Fibroblast of the aortic adventitia (primary cell): ENCODE measurements around the gene ADIPOR2. TPM values are rescaled to one million over a fixed set of nuclear protein-coding genes. Genes with fewer than 3 reads are reported as not detected.
A peak's percentile ranks its signal among the peaks of the same experiment; 100 is the strongest.

Experiments
- DNase-seq: peaks from one replicate; pipeline ENCODE4 v3.0.0-alpha.2; 2010; ENCODE audit warnings: low read depth
- H3K4me3 ChIP-seq: 2 replicates; pipeline ENCODE4 v1.5.1; 2011; ENCODE audit warnings: low read depth, mild to moderate bottlenecking, control low read depth, low read length, moderate library complexity
- CTCF ChIP-seq: IDR thresholded peaks from 2 replicates; pipeline ENCODE4 v1.5.1; 2011; ENCODE audit warnings: mild to moderate bottlenecking, low read length, control low read depth, inconsistent platforms; ENCODE audit not compliant: insufficient read depth
- total RNA-seq: library from RNA; depleted of rRNA; stranded (reverse); fragments of >200 nt; gene quantifications from 2 replicates; pipeline ENCODE4 v1.2.3, GENCODE V29; 2012; ENCODE audit warnings: low replicate concordance

Gene ADIPOR2
- total RNA-seq, 1 donor, result 26.0 TPM

DNA sequence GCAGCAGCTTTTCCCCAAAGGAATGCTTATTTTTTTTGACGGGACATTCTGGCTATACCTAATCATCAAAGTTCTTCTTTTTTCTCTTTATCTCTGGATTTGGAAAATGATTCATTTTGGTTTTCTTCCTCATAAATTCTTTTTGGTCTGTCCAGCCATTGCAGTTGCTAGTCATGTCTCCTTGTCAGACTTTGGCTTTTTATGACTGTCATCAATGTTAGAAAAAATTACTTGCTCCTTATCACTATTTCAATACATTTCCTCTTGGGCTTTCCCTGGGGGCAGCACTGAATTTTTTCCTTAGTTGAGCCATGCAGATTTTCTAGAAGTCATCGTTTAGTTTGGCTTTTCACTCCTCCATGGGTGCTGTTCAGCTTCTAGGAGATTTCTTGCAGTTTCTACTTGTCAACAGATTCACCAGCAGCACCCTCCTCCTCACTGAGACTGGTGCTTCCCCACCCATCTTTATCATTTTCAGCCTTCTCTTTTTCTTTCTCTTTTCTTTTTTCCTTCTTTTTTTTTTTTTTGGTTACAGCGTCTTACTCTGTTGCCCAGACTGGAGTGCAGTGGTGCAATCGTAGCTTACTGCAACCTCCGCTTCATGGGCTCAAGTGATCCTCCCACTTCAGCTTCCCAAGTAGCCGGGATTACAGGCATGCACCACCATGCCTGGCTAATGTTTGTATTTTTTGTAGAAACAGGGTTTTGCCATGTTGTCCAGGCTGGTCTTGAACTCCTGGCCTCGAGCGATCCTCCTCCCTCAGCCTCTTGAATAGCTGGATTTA is 5.2 kb downstream of the ADIPOR2 start:
- H3K4me3 ChIP-seq, result no peak overlapping the region
- DNase-seq, result peak; percentile 37
- TF ChIP-seq CTCF, result no peak

GRCh38 chr12:1696800-1697199 is 5.9 kb downstream of the ADIPOR2 start:
- H3K4me3 ChIP-seq, result no peak overlapping the region
- no peak for TF ChIP-seq CTCF
- no peak for DNase-seq

DNA sequence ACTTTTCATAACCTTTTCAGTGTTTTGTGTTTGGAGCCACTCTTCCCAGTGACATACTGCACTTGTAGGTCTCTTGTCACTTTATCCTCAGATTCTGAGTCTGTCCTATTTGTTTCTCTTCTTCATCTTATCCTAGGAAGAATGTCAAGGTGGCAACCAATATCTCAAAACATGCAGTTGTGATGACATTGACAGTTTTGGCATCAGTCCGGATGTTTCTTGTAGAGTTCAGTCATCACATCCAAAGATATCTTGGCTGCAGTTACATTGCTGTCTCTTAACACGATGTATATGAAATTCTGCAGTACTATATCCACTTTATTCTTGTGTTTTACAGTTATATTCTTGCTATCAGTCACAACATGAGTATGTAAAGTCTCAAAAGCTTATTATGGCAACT is 6.4 kb downstream of the ADIPOR2 start:
- H3K4me3 ChIP-seq, result no peak overlapping the region
- DNase-seq, result no peak
- TF ChIP-seq CTCF, result no peak

DNA sequence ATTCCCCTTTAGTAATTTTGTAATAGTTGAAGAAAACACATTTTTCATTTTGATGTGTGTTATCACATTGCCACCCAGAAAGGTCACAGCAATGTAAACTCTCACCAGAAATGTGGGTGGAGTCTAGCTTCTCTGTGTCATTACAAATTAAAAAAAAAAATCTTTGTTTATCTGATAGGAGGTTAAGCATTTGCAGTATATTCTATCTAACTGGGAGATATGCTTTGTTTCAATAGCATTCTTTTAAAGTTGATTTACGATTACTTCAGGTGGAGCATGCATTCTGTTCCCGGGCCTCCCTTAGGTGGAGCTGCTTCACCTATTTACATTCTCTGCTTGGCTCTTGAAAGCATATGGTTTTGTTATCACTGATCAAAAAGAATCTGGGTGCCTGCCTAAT is 7.8 kb downstream of the ADIPOR2 start:
- H3K4me3 ChIP-seq, result no peak overlapping the region
- no peak for DNase-seq
- no peak for TF ChIP-seq CTCF

DNA sequence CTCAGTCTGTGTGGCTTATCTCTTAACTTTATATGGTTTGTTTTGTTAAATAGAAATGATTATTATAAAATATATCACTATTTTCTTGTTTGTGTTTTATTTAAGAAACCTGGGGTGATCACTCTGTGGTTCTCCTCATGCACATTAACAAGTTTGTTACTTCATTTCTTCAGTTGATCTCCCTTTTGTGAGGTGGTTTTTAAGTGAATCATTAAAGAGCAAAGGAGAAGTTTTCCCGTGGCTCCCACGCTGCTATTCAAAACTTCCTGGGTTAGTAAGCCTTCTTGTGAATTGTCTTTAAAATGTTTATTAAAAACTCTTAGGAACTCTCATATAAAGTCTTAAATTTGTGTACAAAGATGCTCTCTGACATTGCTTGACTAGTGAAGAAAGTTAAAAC is 11.8 kb downstream of the ADIPOR2 start:
- H3K4me3 ChIP-seq, result no peak overlapping the region
- no peak for TF ChIP-seq CTCF
- DNase-seq, result no peak

- no peak overlapping the region for H3K4me3 ChIP-seq
- no peak for TF ChIP-seq CTCF
- no peak for DNase-seq
Measured at GRCh38 chr12:1703771-1704722, 13.2 kb downstream of the ADIPOR2 start.
